ENCODE data around the gene GNAZ. TPM values are rescaled to one million over a fixed set of nuclear protein-coding genes. Genes with fewer than 3 reads are reported as not detected.

The GNAZ gene
- total and polyA plus RNA-seq, 2 of the 8 experiments (the other 6 are each of a cell fraction or from before 2014, with no cell fraction given): 6.6 to 9.6 TPM

DNA sequence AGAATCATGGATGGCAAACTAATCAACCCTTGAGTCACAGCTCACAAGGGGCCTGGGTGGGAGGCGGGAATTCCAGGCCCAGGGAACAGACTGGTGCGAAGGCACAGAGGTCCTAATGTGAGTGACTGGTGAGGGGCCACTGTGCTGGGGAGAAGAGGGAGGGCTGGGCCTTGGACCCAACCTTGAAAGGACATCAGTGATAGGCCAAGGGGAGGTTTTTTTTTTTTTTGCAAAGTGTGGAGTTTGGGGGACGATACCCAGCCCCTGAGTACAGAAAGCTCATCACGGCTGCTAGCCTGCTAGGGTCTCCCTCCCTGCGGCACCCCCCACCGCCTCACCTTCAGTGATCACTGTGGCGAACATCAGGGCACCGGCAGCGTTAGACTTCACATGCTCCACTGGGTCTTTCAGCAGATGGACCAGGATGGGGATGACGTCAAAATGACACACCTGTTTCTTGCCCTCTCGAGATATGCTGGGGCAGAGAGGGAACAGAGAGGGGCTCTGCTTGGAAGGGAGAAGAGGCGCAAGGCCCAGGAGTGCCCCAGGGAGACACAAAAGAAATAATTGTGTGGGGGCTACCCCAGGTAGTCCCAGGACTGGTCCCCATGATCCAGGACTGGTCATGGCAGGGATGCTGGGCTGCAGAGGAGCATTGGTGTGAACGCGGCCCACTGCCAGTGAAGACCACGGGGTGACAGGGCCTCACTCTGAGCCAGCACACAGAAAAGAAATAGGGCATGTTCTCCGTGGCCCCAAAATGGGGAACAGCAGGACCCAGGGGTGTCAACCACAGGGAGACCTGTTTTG, 8.6 kb upstream of the GNAZ start:
- Histone ChIP-seq H3K56ac (replicated peaks; ENCODE audit: insufficient read length, low read depth, low read length) (no peak overlapping the region), H2AK5ac (ENCODE audit: low read depth, low read length) (no peak overlapping the region), H4K20me1 (replicated peaks in 1 of 2; ENCODE audit: control insufficient read depth in 1 of 2, insufficient read depth in 2 of 2, low read length in 2 of 2) (no peaks in the 10 kb centered on the region), H4K8ac (ENCODE audit: extremely low read depth, insufficient read depth, low read length) (no peak overlapping the region), H3K36me3 (ENCODE audit: control insufficient read depth in 2 of 4, insufficient read depth in 4 of 4, low read length in 3 of 4) (no peaks in the 10 kb centered on the region), H3K4ac (replicated peaks; ENCODE audit: insufficient read length, low read depth, low read length) (no peak overlapping the region), H3K27ac (ENCODE audit: low read depth, low read length) (no peak overlapping the region), H3K27me3 (replicated peaks in 1 of 4; ENCODE audit: control insufficient read depth in 3 of 4, extremely low read depth in 1 of 4, insufficient read depth in 3 of 4, low read length in 3 of 4) (peaks cover 0 to 3% (median 1%) of the 10 kb centered on the region in 4 experiments; a peak in 5 of 7 replicates), H3K9ac (replicated peaks in 1 of 4; ENCODE audit: extremely low read depth in 1 of 4, low read depth in 3 of 4, low read length in 3 of 4) (no peak overlapping the region), H3K18ac (ENCODE audit: extremely low read depth, low read length) (no peak overlapping the region), H2BK12ac (ENCODE audit: low read depth, low read length) (no peak overlapping the region), H3K79me1 (ENCODE audit: low read depth, low read length) (no peaks in the 10 kb centered on the region), H2BK15ac (ENCODE audit: low read length) (no peak overlapping the region), H3K23ac (ENCODE audit: insufficient read length) (no peak overlapping the region), H2BK20ac (ENCODE audit: low read length) (no peak overlapping the region), H3K79me2 (ENCODE audit: control insufficient read depth in 1 of 2, insufficient read depth in 2 of 2, low read length in 2 of 2) (no peaks in the 10 kb centered on the region), H4K91ac (replicated peaks; ENCODE audit: insufficient read length, low read length) (no peak overlapping the region), H2BK5ac (ENCODE audit: low read depth, low read length) (no peak overlapping the region), H3K23me2 (ENCODE audit: low read depth, low read length) (no peaks in the 10 kb centered on the region), H3K4me2 (ENCODE audit: insufficient read depth in 1 of 2, low read depth in 2 of 2, low read length in 2 of 2) (no peak overlapping the region), H3K4me3 (ENCODE audit: extremely low read depth in 1 of 4, insufficient read depth in 2 of 4, low read depth in 3 of 4, low read length in 4 of 4) (no peak overlapping the region), H3K4me1 (replicated peaks in 1 of 4; ENCODE audit: control insufficient read depth in 3 of 4, insufficient read depth in 4 of 4, low read length in 3 of 4) (no peaks in the 10 kb centered on the region; a peak in 1 of 7 replicates), H3K14ac (ENCODE audit: insufficient read length) (no peak overlapping the region), H2AFZ (ENCODE audit: low read length) (no peak overlapping the region), H2BK120ac (replicated peaks; ENCODE audit: low read depth, low read length) (no peak overlapping the region), H3K9me3 (ENCODE audit: insufficient read depth in 2 of 2, low read depth in 1 of 2, low read length in 1 of 2) (no peaks in the 10 kb centered on the region), H4K5ac (ENCODE audit: insufficient read length, low read depth, low read length) (no peak overlapping the region)
- DNase-seq (ENCODE audit: low read depth in 1 of 2, low spot score in 2 of 2): no peak
- POLR2A ChIA-PET (ENCODE audit: partially characterized antibody): no interaction called here
- CTCF ChIA-PET (ENCODE audit: partially characterized antibody): no interaction called here
- FAIRE-seq: no peak
- 91% methylated on average over 15 of the region's 16 CpGs; no CpG with 5 or more reads in 1 of the 2 experiments for WGBS, 2 experiments (ENCODE audit: extremely low coverage in 1 of 2, insufficient coverage in 1 of 2, insufficient read length in 1 of 2, insufficient replicate concordance in 2 of 2, low coverage in 1 of 2, low lambda C conversion rate in 2 of 2, missing lambda C conversion rate in 1 of 2)
- TF ChIP-seq YY1 (IDR thresholded peaks at IDR 0.05; ENCODE audit: low read depth, low read length) (no peak), CBX5 (IDR thresholded peaks at IDR 0.05; ENCODE audit: low read depth, low read length) (no peak), CHD1 (IDR thresholded peaks at IDR 0.05; ENCODE audit: low read depth, low read length) (no peak), CREB1 (IDR thresholded peaks at IDR 0.05) (no peak), NANOG (IDR thresholded peaks at IDR 0.05; ENCODE audit: insufficient read depth, low read depth, low read length, poor library complexity, severe bottlenecking) (no peak), SAP30 (IDR thresholded peaks at IDR 0.05; ENCODE audit: insufficient read depth, insufficient replicate concordance, low read length) (no peak), CEBPB (IDR thresholded peaks at IDR 0.05; ENCODE audit: low read depth, low read length) (no peak), PHF8 (conservative IDR thresholded peaks at IDR 0.05; ENCODE audit: low read depth, low read length) (no peak), SP1 (IDR thresholded peaks at IDR 0.05; ENCODE audit: low read depth, low read length) (no peak)
- TF ChIP-seq, protein P1, sequence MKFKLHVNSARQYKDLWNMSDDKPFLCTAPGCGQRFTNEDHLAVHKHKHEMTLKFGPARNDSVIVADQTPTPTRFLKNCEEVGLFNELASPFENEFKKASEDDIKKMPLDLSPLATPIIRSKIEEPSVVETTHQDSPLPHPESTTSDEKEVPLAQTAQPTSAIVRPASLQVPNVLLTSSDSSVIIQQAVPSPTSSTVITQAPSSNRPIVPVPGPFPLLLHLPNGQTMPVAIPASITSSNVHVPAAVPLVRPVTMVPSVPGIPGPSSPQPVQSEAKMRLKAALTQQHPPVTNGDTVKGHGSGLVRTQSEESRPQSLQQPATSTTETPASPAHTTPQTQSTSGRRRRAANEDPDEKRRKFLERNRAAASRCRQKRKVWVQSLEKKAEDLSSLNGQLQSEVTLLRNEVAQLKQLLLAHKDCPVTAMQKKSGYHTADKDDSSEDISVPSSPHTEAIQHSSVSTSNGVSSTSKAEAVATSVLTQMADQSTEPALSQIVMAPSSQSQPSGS (IDR thresholded peaks at IDR 0.05; ENCODE audit: low read length): no peak
- TF ChIP-seq, protein P2, sequence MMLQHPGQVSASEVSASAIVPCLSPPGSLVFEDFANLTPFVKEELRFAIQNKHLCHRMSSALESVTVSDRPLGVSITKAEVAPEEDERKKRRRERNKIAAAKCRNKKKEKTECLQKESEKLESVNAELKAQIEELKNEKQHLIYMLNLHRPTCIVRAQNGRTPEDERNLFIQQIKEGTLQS (IDR thresholded peaks at IDR 0.05; ENCODE audit: insufficient read depth, low read depth, low read length): no peak
